ENCODE measurements around the gene ZNF678.

DNA sequence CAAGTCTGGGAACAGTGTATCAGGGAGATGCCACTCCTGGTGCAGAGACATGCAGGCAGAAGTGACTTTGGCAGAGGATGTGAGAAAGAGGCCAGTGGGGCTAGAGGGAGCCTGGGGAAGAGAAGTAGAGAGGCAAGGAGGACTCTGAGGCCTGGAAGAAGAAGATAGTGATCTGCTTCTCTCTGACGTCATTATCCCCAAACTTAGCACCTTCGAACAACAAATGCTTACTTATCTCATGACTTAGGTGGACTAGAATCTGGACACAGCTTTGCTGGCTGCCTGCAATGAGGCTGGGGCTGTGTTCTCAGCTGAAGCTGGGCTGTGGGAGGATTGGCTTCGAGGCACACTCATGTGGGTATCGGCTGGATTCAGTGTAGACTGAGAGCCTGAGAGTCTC, 44.5 kb upstream of the ZNF678 start:
- no peak for TF ChIP-seq CTCF (tag by site-specific recombination; IDR thresholded peaks at IDR 0.05)
- no peak for TF ChIP-seq TCF7L2 (IDR thresholded peaks at IDR 0.05; ENCODE audit: borderline replicate concordance, low read depth, low read length)
- TF ChIP-seq SP7 (tag by site-specific recombination; IDR thresholded peaks at IDR 0.05): no peak
- no peak for TF ChIP-seq ZBTB7A (tag by site-specific recombination; IDR thresholded peaks at IDR 0.05; ENCODE audit: low read depth)
- TF ChIP-seq ZNF184 (tag by site-specific recombination; IDR thresholded peaks at IDR 0.05): no peak
- no peak for TF ChIP-seq SP2 (tag by site-specific recombination; IDR thresholded peaks at IDR 0.05)
- TF ChIP-seq ATF2 (tag by site-specific recombination; IDR thresholded peaks at IDR 0.05; ENCODE audit: low read depth): no peak
- no peak for TF ChIP-seq ZNF324 (tag by site-specific recombination; IDR thresholded peaks at IDR 0.05)
